Measurements from ENCODE around the gene IHH. TPM values are rescaled to one million over a fixed set of nuclear protein-coding genes. Genes with fewer than 3 reads are reported as not detected.

Gene IHH
- total RNA-seq, 2 experiments from 2014 or later = 0.10 TPM; not detected in 1

DNA sequence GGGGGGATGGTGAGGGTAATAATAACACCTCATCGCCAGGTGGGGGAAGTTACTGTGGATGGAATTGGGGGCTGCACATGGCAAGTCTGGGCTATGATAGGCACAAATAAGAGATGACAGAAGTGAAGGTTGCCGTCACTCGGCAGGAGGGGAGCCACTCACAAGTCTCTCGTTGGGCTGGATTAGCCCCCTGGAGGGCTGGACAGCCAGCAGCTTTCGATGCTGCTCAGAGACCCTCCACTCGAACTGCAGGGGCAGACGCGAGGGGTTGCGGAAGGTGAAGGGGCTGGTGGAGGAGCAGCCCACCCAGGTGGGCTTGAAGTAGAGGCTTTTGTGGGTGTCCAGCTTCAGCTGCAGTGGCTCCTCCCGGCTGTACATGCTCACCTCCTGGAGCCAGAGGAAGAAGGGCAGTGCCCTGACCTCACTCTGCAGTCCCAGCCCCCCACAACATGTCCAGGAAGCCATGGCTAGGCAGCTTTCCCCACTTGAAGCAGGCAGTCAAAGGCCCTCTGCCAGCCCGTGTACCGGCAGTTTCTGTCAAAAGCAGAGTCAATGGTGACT is 37.6 kb downstream of the IHH start:
- CTCF ChIA-PET = interaction anchor here (2.1 kb wide), 1 partner anchor 132 kb away, joined by 5 read pairs; no protein-coding TSS in a partner anchor

DNA sequence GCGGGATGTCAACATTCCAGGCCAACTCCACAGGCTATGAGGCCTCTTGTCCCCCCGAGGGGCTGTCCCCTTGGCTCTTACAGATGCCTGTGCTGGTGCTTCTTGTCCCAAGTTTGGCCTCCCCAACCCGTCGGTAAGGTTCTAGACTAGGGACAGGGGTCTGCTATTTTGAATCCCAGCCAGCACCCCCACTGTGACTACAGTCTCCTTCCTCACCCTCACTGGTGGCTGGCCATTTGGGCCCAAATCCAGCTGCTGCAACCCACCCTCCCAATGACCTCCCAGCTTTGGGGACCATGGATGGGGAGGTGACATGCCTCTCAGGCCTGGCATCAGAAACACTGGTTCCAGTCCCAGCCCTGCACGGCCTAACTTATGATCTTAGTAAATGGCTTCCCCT is 38.1 kb downstream of the IHH start:
- POLR2A ChIA-PET = no interaction called here
- DNase-seq = no peak
- no peaks in the 10 kb centered on the region for H3K36me3 Mint-ChIP-seq
- H3K4me3 Mint-ChIP-seq = no peak overlapping the region
- H3K27me3 Mint-ChIP-seq = no peaks in the 10 kb centered on the region
- no peaks in the 10 kb centered on the region for H3K4me1 Mint-ChIP-seq (ENCODE audit: low read depth)
- intact Hi-C loops (cut with micrococcal nuclease) = no loop called here
- CTCF ChIA-PET = no interaction called here
- no peak overlapping the region for H3K27ac Mint-ChIP-seq
- no peaks in the 10 kb centered on the region for H3K9me3 Mint-ChIP-seq

More for the DNA sequence above, 37.6 kb downstream of the IHH start:
- no peaks in the 10 kb centered on the region for H3K9me3 Mint-ChIP-seq
- intact Hi-C loops (cut with micrococcal nuclease) = no loop called here
- H3K27me3 Mint-ChIP-seq = no peaks in the 10 kb centered on the region
- no peak overlapping the region for H3K4me3 Mint-ChIP-seq
- DNase-seq = no peak
- no peaks in the 10 kb centered on the region for H3K36me3 Mint-ChIP-seq
- H3K4me1 Mint-ChIP-seq (ENCODE audit: low read depth) = no peaks in the 10 kb centered on the region
- no peak overlapping the region for H3K27ac Mint-ChIP-seq
- POLR2A ChIA-PET = no interaction called here

DNA sequence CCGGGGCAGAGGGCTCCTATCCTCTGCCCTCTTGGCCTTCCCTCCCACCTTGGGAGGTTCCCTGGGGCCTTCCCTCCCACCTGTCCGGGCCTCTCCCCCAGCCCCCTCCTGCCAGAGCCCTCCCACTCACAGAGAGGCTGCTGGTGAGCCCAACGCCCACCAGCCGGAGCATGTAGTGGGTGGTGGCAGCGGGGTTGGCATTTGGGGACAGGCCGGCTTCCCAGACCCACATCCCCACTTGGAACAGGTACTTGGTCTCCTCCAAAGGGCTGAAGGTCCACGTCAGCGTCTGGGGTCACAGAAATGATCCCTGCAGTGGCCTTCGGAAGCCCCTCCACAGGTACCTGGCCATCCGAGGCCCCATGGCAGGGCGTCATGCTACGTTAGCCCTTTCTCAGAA is 38.7 kb downstream of the IHH start:
- no peak for DNase-seq
- CTCF ChIA-PET = no interaction called here
- intact Hi-C loops (cut with micrococcal nuclease) = no loop called here
- Mint-ChIP-seq H3K36me3 (no peaks in the 10 kb centered on the region), H3K27me3 (no peaks in the 10 kb centered on the region), H3K4me3 (no peak overlapping the region), H3K27ac (no peak overlapping the region), H3K9me3 (no peaks in the 10 kb centered on the region), H3K4me1 (ENCODE audit: low read depth) (no peaks in the 10 kb centered on the region)
- POLR2A ChIA-PET = no interaction called here

DNA sequence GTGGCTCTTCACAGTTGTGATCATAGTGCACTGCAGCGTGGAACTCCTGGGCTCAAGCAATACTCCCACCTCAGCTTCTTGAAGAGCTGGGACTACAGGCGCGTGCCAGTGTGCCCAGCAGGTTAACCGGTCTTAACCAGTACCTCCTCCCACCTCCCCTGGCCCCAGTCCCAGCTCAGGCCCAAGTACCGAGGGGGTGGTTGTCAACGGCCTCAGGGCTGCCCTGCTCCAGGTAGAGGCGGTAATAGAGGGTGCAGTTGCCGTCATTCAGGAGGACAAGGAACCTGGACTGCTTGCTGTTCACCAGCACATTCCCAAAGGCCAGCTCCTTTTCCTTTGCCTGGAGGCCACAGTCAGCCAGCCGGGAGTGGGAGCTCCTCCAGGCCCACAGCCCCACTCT is 39.1 kb downstream of the IHH start:
- DNase-seq = no peak
- H3K36me3 Mint-ChIP-seq = no peaks in the 10 kb centered on the region
- no peak overlapping the region for H3K4me3 Mint-ChIP-seq
- intact Hi-C loops (cut with micrococcal nuclease) = no loop called here
- H3K9me3 Mint-ChIP-seq = no peaks in the 10 kb centered on the region
- no peak overlapping the region for H3K27ac Mint-ChIP-seq
- no peaks in the 10 kb centered on the region for H3K4me1 Mint-ChIP-seq (ENCODE audit: low read depth)
- ChIA-PET POLR2A (no interaction called here), CTCF (interaction anchor here (3.3 kb wide), 1 partner anchor 8 kb away, joined by 14 read pairs; no protein-coding TSS in a partner anchor)
- no peaks in the 10 kb centered on the region for H3K27me3 Mint-ChIP-seq

- Mint-ChIP-seq H3K4me1 (ENCODE audit: low read depth) (no peaks in the 10 kb centered on the region), H3K4me3 (no peak overlapping the region), H3K27me3 (no peaks in the 10 kb centered on the region), H3K27ac (no peak overlapping the region), H3K9me3 (no peaks in the 10 kb centered on the region), H3K36me3 (no peaks in the 10 kb centered on the region)
- ChIA-PET CTCF (interaction anchor here (1.0 to 3.3 kb wide), 2 partner anchors 9 to 99 kb away, joined by 3 to 14 read pairs; no protein-coding TSS in a partner anchor), POLR2A (no interaction called here)
- DNase-seq = no peak
- intact Hi-C loops (cut with micrococcal nuclease) = no loop called here
Observed at GRCh38 chr2:219020604-219021365, 39.9 kb downstream of the IHH start.

GRCh38 chr2:219019436-219019835 is 41.3 kb downstream of the IHH start:
- Mint-ChIP-seq H3K27me3 (no peaks in the 10 kb centered on the region), H3K4me3 (no peak overlapping the region), H3K36me3 (no peaks in the 10 kb centered on the region), H3K4me1 (ENCODE audit: low read depth) (no peaks in the 10 kb centered on the region), H3K27ac (no peak overlapping the region), H3K9me3 (no peaks in the 10 kb centered on the region)
- POLR2A ChIA-PET = no interaction called here
- CTCF ChIA-PET = interaction anchor here (1.3 to 3.3 kb wide), 2 partner anchors 10 to 135 kb away, joined by 4 to 14 read pairs; no protein-coding TSS in a partner anchor
- intact Hi-C loops (cut with micrococcal nuclease) = no loop called here
- DNase-seq = no peak

DNA sequence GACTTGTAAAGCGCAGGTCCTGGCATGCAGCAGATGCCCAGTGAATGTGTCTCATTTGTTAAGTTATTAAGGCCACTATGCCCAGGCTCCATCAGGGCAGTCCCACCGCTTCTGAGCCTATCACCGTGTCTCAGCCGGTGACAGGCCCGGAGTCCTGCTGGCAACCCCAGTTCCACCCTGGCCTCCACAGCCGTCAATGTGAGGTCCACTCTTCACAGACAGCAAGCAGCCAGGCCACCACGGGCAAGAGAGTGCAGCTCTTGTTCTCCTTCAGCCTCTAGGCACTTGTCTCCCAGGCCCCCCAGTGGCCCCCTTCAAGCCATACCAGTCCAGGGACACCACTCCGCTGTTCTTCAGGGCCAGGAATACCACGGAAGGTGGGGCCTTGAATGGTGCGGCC is 42.0 kb downstream of the IHH start:
- Mint-ChIP-seq H3K4me1 (ENCODE audit: low read depth) (no peaks in the 10 kb centered on the region), H3K9me3 (no peaks in the 10 kb centered on the region), H3K27ac (no peak overlapping the region), H3K4me3 (no peak overlapping the region), H3K27me3 (no peaks in the 10 kb centered on the region), H3K36me3 (no peaks in the 10 kb centered on the region)
- no peak for DNase-seq
- CTCF ChIA-PET = interaction anchor here (1.3 to 3.3 kb wide), 3 partner anchors 11 to 136 kb away, joined by 3 to 14 read pairs (median 4); no protein-coding TSS in a partner anchor
- POLR2A ChIA-PET = no interaction called here
- intact Hi-C loops (cut with micrococcal nuclease) = no loop called here

GRCh38 chr2:219018286-219018685 is 42.4 kb downstream of the IHH start:
- Mint-ChIP-seq H3K27me3 (no peaks in the 10 kb centered on the region), H3K36me3 (no peaks in the 10 kb centered on the region), H3K9me3 (no peaks in the 10 kb centered on the region), H3K27ac (no peak overlapping the region), H3K4me3 (no peak overlapping the region), H3K4me1 (ENCODE audit: low read depth) (no peaks in the 10 kb centered on the region)
- ChIA-PET CTCF (interaction anchor here (1.0 to 3.3 kb wide), 4 partner anchors 11 to 136 kb away, joined by 3 to 14 read pairs (median 4); no protein-coding TSS in a partner anchor), POLR2A (no interaction called here)
- intact Hi-C loops (cut with micrococcal nuclease) = no loop called here
- no peak for DNase-seq

DNA sequence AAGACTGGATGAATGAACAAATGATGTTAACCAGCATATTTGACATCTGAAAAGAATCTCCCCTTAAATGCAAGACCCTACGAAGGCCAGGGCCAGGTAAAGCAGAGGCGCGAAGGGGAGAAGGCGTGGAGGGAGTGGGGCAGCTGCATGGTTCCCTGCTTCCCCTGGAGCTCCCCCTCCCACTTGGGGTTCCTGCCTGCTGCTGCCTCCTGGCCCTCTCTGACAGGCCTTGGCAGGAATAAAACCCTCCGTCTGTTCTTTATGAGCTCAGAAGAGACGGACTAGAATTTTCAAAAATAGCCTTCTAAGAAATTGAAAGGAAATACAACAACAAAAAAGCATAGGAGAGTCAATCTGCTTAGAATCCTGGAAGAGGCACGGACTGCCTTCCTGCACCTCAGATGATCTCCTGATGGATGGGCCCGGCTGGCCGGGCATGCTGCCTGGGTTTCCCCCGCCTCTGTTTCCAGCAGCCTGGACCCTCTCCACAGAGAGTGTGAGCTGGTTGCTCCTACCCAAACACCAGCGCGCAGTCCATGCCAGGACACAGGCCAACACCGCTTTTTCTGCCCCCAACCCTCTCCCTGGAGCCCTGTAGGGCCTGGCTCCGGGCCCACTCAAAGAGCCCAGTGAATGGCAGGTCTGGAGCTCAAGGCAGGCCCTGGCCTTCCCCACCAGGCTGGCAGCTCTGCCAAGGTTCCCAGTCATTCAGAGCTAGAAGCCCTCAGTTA is 43.4 kb downstream of the IHH start:
- intact Hi-C loops (cut with micrococcal nuclease) = no loop called here
- H3K27me3 Mint-ChIP-seq = no peaks in the 10 kb centered on the region
- ChIA-PET CTCF (interaction anchor here (1.0 to 1.6 kb wide), 3 partner anchors 13 to 86 kb away, joined by 3 to 5 read pairs (median 3); no protein-coding TSS in a partner anchor), POLR2A (interaction anchor here (0.6 kb wide), 1 partner anchor 8 kb away, joined by 3 read pairs; no protein-coding TSS in a partner anchor)
- no peak for DNase-seq
- no peaks in the 10 kb centered on the region for H3K4me1 Mint-ChIP-seq (ENCODE audit: low read depth)
- no peak overlapping the region for H3K27ac Mint-ChIP-seq
- H3K9me3 Mint-ChIP-seq = no peaks in the 10 kb centered on the region
- H3K4me3 Mint-ChIP-seq = no peak overlapping the region
- no peaks in the 10 kb centered on the region for H3K36me3 Mint-ChIP-seq

GRCh38 chr2:219016721-219017120 is 44.0 kb downstream of the IHH start:
- Mint-ChIP-seq H3K4me1 (ENCODE audit: low read depth) (no peaks in the 10 kb centered on the region), H3K36me3 (no peaks in the 10 kb centered on the region), H3K9me3 (no peaks in the 10 kb centered on the region), H3K4me3 (no peak overlapping the region), H3K27me3 (no peaks in the 10 kb centered on the region), H3K27ac (no peak overlapping the region)
- no peak for DNase-seq
- ChIA-PET POLR2A (no interaction called here), CTCF (interaction anchor here (1.3 kb wide), 1 partner anchor 87 kb away, joined by 3 read pairs; no protein-coding TSS in a partner anchor)
- intact Hi-C loops (cut with micrococcal nuclease) = no loop called here

DNA sequence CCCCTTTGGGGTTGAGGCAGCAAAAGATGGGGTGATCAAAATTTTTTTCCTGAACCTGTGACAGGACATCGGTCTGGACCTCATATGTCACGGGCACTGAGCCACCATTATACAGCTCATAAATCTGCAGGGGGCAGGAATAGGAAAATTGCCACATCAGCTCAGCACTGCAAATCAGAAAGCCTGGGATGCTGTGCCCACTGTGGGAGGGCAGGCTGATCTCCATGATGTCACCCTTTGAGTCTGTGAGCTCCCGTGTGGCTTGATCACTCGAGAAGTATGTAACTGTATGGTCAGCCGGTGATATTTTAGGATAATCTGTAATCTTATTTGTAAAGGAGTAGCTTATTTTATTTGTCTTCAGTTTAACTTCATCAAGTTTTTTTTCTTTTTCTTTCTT is 49.8 kb downstream of the IHH start:
- H3K4me1 Mint-ChIP-seq (ENCODE audit: low read depth) = no peaks in the 10 kb centered on the region
- ChIA-PET CTCF (interaction anchor here (0.7 to 1.8 kb wide), 8 partner anchors 16 to 335 kb away, joined by 3 to 6 read pairs (median 4); no protein-coding TSS in a partner anchor), POLR2A (no interaction called here)
- intact Hi-C loops (cut with micrococcal nuclease) = no loop called here
- H3K27me3 Mint-ChIP-seq = peaks cover 17% of the 10 kb centered on the region
- no peak for DNase-seq
- no peaks in the 10 kb centered on the region for H3K9me3 Mint-ChIP-seq
- H3K36me3 Mint-ChIP-seq = no peaks in the 10 kb centered on the region
- no peak overlapping the region for H3K27ac Mint-ChIP-seq
- H3K4me3 Mint-ChIP-seq = no peak overlapping the region

GRCh38 chr2:219010162-219010756 is 50.5 kb downstream of the IHH start:
- POLR2A ChIA-PET = no interaction called here
- DNase-seq = peak; percentile 41
- H3K27ac Mint-ChIP-seq = no peak overlapping the region
- H3K4me1 Mint-ChIP-seq (ENCODE audit: low read depth) = no peaks in the 10 kb centered on the region
- H3K36me3 Mint-ChIP-seq = no peaks in the 10 kb centered on the region
- no peak overlapping the region for H3K4me3 Mint-ChIP-seq
- CTCF ChIA-PET = interaction anchor here (0.6 to 1.8 kb wide), 7 partner anchors 15 to 163 kb away, joined by 3 to 6 read pairs (median 5); no protein-coding TSS in a partner anchor
- intact Hi-C loops (cut with micrococcal nuclease) = no loop called here
- H3K27me3 Mint-ChIP-seq = peaks cover 20% of the 10 kb centered on the region
- H3K9me3 Mint-ChIP-seq = no peaks in the 10 kb centered on the region

Data from activated CD4-positive, alpha-beta memory T cell treated with anti-CD3 and anti-CD28 coated beads for 36 hours (primary cell).